Kidney tubule cell (primary cell): ENCODE measurements around the gene KDSR.
"Not testable (repeated sequence)": the region's sequence is repeated elsewhere in the genome, so short reads cannot be mapped to it uniquely, and the experiment has no call there.

Experiments used
- DNase-seq: peaks from one replicate; pipeline ENCODE4 v3.0.0-alpha.2; 2018; ENCODE audit warnings: low spot score

KDSR gene

DNA sequence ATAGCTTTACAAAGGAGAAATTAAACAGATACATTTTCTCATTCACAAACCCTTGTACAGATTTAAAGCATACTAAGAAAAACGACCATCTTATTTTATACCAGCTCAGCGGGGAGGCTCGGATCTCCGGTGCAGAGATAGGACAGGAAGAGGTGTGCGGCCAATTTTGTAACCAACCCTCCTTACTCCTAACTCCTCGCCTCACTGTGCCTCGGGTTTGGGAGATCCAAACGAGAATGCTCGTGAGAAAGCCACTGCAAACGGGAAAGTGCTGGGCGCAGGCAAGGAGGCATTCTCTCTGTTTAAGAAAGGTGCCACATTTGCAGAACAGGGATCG, 1.2 kb downstream of the KDSR start:
- peak; percentile 28 for DNase-seq

DNA sequence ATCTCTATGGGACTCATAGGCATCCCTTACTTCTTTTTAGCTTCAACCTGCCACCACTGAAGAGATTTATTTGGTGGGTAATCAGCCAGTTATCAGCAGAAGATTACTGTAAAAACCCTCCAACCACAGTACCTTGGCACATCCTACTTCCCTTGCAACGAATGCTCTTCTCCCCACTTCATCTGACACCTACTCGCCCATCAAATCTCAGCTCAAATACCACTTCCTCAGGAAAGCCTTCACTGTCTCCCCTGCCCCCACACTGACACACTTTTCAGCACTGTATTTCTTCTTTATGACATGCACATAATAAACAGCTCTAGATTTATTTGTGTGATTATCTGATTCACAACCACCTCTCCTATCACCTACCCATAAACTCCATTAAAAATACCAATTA, 3.1 kb downstream of the KDSR start:
- no peak for DNase-seq

DNA sequence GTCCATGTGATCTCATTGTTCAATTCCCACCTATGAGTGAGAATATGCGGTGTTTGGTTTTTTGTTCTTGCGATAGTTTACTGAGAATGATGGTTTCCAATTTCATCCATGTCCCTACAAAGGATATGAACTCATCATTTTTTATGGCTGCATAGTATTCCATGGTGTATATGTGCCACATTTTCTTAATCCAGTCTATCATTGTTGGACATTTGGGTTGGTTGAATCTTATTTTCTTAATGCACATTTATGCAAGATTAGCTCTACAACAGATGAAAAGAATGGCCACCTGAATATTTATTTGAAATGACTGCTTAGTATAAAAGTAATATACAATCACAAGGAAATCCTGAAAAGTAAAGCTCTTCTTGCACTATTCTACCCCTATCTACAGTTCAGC, 3.6 kb downstream of the KDSR start:
- not testable (repeated sequence) for DNase-seq

- DNase-seq = no peak
These were observed 10.6 kb downstream of the KDSR start for GRCh38 chr18:63356272-63356896.

DNA sequence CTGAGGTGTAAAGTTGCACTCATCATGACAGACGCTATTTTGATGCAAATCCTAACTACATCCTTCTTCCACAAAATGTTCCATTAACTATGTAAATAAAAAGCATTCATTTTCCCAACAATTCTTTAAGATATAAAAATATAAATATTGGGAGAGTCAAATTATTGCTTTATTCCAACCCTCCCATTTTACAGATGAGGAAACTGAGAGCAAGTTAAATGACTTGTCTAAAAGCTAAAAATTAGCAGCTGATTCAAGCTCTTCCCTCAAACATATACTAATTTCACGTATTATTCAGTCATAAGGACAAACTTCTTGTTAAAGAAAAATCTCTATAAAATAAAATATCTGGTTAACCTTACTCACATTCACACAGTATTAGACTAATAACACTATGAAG, 16.8 kb downstream of the KDSR start:
- DNase-seq = no peak

- DNase-seq = no peak
These were observed 18.4 kb downstream of the KDSR start for GRCh38 chr18:63348508-63349136.

- peak; percentile 50 for DNase-seq
These were observed 20.4 kb downstream of the KDSR start for GRCh38 chr18:63346480-63347183.

DNA sequence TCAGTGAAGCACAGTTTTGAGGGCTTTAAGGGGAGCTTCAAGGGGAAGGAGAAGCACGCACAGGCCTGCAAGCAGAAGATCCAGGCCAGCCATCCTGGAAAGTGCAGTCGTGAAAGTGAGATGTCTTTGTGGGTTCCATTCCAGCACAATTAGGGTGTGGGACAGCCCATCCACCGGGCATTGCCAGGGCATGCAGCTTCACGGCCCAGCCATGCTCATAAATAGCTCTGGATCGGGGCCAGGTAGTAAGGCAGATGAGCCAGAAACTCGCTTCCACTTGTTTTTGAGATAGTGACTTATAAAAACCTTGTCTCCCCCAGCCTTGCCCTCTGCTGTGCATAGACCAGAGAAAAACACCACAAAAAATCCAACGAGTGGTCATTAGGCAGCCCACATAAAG, 21.0 kb downstream of the KDSR start:
- DNase-seq = no peak

GRCh38 chr18:63344918-63345317, 22.1 kb downstream of the KDSR start:
- no peak for DNase-seq

- DNase-seq = no peak
These were observed 22.7 kb downstream of the KDSR start for GRCh38 chr18:63344263-63344662.

GRCh38 chr18:63342206-63342605, 24.8 kb downstream of the KDSR start:
- no peak for DNase-seq

DNA sequence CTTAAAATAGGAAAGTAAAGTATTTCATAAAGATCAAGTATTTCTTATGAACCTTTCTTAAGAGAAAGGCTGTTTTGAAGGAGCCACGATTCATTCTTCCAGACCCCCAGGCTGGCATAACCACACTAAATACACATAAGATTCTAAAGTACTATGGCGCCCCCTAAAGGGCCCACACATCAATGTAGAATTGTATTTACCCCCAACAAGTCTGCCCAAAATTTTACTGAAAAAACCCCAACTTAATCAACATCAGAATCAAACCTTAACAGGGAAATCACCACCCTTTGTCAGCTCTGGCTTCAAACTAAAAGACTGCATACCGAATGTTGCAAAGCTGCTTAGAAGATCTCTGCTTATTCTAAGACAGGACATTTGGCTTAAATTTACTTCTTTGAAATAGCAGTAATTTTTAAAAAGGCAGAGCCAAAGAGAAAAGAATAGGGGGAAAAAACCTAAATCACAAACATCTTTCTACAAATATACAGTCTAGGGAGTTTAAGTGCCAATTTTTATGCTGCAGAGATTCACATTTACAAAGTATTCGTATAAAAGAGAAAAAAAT, 27.0 kb downstream of the KDSR start:
- peak; percentile 45 for DNase-seq

DNA sequence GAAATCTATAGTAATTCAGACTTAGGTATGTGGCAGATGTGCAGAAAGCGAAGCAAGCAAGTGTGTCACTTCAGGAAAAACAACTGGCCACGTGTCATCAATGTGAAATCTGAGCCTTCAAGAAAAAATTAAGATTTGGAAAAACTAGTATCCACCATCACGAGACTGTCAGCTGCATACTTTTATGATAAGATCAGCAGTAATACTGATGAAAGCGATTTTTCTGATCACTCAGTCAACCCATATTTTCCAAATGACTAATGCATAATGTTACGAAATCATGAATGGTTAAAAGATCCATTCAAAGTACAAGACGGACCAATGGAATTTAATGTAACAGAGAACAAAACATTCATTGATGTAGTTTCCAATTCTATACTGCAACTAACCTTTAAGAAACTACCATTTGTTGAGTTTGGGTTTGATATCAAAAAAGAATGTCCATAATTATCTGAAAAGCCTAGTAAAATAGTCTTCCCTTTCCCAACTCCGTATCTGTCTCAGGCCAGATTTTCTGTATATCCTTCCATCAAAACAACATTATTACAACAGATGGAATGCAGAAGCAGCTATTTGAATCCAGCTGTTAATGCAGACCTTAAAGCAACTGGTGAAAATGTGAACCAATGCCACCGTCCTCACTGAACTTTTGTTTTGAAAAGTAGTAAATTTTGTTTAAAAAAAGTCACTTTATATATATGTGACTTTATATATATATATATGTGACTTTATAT, 30.5 kb downstream of the KDSR start:
- DNase-seq = peak; percentile 87

DNA sequence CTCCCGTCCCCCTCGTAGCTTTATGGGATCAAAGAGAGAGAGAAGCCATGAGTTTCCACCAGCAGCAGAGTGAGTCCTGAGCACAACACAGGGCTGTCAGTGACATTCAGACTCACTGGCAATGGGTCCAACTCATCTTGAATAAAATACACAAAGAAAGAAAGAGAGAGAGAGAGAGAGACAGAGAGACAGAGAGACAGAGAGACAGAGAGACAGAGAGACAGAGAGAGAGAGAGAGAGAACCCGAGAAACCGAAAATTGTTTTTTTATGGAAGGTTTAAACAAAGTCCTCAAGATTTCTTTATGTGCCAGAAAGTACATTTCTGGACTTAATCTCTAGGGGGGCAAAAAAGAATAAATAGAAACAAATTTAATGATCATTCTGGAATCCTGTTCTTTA, 35.9 kb downstream of the KDSR start:
- DNase-seq = no peak

DNA sequence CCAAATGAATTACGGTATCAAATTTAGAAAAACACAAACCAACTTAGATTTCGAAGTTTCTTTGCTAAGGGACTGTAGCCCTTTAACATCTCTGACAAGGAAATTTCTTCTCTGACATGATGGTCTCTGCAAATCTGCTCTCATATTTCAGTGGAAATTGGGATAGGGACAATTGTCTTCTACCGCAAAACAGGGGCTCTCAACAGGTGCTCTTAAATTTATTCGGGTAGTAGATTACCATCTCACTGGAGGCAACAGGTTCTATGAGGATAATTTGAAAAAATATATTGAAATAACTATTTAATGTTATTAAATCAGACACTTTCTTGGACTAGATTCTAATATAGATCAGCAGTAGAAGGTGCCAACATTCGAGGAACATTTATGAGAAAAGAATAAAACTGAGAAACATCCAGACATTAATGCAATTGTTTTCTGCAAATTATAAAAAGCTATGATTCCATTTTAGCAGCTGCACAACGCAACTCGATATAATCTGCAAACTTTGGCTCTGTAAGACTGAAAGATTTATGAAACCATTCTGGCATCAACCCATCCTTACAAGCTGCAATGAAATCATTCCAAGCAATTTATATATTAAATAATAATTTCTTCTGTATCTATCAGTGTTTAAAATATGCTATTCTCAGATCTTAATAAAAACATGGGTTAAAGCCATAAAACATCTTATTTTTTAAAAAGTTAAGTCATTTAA, 37.4 kb downstream of the KDSR start:
- no peak for DNase-seq

GRCh38 chr18:63326011-63326410, 41.0 kb downstream of the KDSR start:
- no peak for DNase-seq

DNA sequence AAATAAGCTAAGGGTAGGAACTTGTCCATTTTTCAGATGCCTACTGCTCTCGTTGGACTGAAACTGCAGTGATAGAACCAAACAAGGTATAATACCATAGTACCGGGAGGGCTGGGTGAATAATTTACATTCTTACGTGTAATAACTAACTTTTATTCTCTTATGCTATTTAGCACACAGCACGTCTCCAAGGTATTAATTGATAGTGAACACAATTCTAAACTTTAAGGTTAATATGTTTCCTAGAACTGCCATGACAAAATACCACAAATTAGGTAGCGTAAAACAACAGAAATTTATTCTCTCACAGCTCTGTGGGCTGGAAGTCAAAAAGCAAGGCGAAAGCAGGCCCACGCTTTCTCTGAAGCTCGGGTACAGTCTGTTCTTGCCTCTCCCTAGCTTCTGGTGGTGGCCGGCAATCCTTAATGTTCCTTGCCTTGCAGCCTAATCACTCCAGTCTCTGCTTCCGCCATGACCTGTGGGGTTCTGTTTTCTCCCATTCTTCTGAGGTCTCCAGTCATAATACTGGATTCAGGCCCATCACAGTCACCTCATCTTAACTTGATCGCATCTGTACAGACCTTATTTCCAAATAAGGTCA, 41.8 kb downstream of the KDSR start:
- peak; percentile 69 for DNase-seq

DNA sequence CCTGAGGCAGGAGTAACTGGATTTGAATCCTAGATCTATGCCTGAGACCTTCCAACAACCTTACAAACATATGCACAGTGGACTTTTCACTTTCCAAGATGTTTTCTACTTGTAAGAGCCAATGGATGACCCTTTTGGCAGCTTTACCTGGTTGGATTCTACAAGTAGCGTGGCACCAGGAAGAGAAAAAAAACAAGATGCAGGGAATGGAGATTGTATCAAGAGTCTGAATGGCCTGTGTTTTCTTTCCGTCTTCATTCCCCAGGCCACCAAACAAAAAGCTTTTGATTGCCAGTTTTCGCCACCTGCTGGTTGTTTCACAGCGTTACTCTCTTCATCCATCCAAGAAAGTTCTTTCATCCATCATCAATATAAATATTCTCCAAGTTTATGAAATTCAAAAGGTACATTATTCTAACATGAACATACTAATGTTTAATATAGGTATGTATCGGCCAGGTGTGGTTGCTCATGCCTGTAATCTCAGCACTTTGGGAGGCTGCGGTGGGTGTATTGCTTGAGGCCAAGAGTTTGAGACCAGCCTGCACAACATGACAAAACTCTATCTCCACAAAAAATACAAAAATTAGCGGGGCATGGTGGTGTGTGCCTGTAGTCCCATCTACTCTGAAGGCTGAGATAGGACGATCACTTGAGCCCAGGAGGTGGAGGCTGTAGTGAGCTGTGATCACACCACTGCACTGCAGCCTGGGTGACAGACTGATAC, 43.9 kb downstream of the KDSR start:
- DNase-seq = peak; percentile 73

DNA sequence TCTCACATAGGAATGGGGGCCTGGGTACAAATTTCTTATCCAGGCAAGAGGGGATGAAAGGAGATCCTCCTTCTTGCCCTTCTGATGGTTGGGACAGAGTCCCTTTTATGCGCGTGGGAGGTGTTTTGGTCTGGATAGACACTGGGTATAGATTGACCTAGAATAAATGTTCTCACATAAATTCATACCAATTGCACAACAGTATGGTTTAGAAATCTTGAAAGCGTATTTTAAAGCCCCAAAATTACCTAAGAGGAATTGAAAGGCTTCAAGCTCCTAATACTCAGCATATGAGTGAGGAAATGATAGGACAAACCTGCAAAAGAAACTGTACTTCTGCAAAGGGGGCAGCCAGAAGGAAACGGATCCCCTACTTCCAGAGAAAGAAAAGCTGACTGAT, 44.8 kb downstream of the KDSR start:
- DNase-seq = no peak

DNA sequence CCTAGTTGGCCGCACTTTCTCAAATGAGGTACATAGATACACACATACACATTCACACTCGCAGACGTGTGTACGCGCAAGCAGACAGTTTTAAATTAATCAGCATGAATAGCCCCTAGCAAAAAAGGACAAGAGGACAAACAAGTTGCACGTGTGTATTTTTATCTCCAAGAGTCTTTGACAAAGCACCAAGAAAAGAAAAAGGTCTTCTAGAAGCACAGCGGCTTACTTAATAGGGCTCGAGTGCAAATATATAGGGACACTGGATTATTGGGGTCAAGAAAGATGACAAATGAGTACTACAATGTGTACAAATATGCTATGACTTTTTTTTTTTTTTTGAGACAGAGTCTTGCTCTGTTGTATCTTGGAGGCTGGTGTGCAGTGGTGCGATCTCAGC, 45.7 kb downstream of the KDSR start:
- DNase-seq = no peak

DNA sequence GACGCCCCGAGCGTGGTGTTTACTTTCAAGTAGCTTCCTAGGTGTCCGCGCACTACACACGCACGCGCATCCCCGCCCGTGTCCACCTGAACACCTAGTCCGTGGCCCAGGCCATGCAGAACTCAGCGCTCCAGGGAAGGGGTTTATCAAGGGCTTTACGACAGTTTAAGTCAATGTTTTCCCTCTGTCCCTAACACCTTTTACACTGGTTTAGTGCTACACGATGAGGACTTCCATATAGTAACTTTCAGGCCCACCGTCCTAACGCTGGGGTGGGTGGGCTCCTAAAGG, 46.1 kb downstream of the KDSR start:
- DNase-seq = no peak
